ENCODE data around the gene VPS13D.

The VPS13D gene

GRCh38 chr1:12368646-12369045 is 138.8 kb downstream of the VPS13D start:
- H3K4me3 ChIP-seq (ENCODE audit: low read depth, low read length) = no peak overlapping the region
- in situ Hi-C loops (cut with HindIII; ENCODE audit: low sequenced_read_pairs) = no loop called here
- no peak for TF ChIP-seq CTCF (IDR thresholded peaks at IDR 0.05; ENCODE audit: low read depth, low read length)
- DNase-seq (ENCODE audit: low read depth, low spot score) = no peak

- DNase-seq (ENCODE audit: low read depth, low spot score) = no peak
- H3K4me3 ChIP-seq (ENCODE audit: low read depth, low read length) = no peak overlapping the region
- in situ Hi-C loops (cut with HindIII; ENCODE audit: low sequenced_read_pairs) = no loop called here
- no peak for TF ChIP-seq CTCF (IDR thresholded peaks at IDR 0.05; ENCODE audit: low read depth, low read length)
Observed at GRCh38 chr1:12369258-12369657, 139.4 kb downstream of the VPS13D start.

GRCh38 chr1:12370333-12370975 is 140.6 kb downstream of the VPS13D start:
- in situ Hi-C loops (cut with HindIII; ENCODE audit: low sequenced_read_pairs) = no loop called here
- no peak for TF ChIP-seq CTCF (IDR thresholded peaks at IDR 0.05; ENCODE audit: low read depth, low read length)
- no peak overlapping the region for H3K4me3 ChIP-seq (ENCODE audit: low read depth, low read length)
- no peak for DNase-seq (ENCODE audit: low read depth, low spot score)

GRCh38 chr1:12371053-12371452 is 141.2 kb downstream of the VPS13D start:
- in situ Hi-C loops (cut with HindIII; ENCODE audit: low sequenced_read_pairs) = no loop called here
- no peak overlapping the region for H3K4me3 ChIP-seq (ENCODE audit: low read depth, low read length)
- no peak for TF ChIP-seq CTCF (IDR thresholded peaks at IDR 0.05; ENCODE audit: low read depth, low read length)
- DNase-seq (ENCODE audit: low read depth, low spot score) = no peak

- DNase-seq (ENCODE audit: low read depth, low spot score) = no peak
- in situ Hi-C loops (cut with HindIII; ENCODE audit: low sequenced_read_pairs) = no loop called here
- TF ChIP-seq CTCF (IDR thresholded peaks at IDR 0.05; ENCODE audit: low read depth, low read length) = no peak
- no peak overlapping the region for H3K4me3 ChIP-seq (ENCODE audit: low read depth, low read length)
Observed at GRCh38 chr1:12372180-12372579, 142.3 kb downstream of the VPS13D start.

GRCh38 chr1:12372761-12373160 is 142.9 kb downstream of the VPS13D start:
- in situ Hi-C loops (cut with HindIII; ENCODE audit: low sequenced_read_pairs) = no loop called here
- no peak for TF ChIP-seq CTCF (IDR thresholded peaks at IDR 0.05; ENCODE audit: low read depth, low read length)
- DNase-seq (ENCODE audit: low read depth, low spot score) = no peak
- H3K4me3 ChIP-seq (ENCODE audit: low read depth, low read length) = no peak overlapping the region
